Neuronal stem cell (in vitro differentiated cells): ENCODE data around the gene XPOT.

Source experiments
- DNase-seq: peaks from one replicate; pipeline ENCODE4 v3.0.0-alpha.2; 2013; ENCODE audit warnings: low spot score
- H2AFZ ChIP-seq: one replicate; pipeline ENCODE4 v1.6.1; 2013; ENCODE audit warnings: mild to moderate bottlenecking, low read length, inconsistent platforms
- H2AK5ac ChIP-seq: 2 replicates; pipeline ENCODE4 v1.6.1; 2013; ENCODE audit warnings: low read depth, mild to moderate bottlenecking, inconsistent platforms, low read length, moderate library complexity, mixed read lengths
- H2BK120ac ChIP-seq: 2 replicates; pipeline ENCODE4 v1.6.1; 2013; ENCODE audit warnings: low read depth, mild to moderate bottlenecking, inconsistent platforms, low read length, moderate library complexity, mixed read lengths
- H2BK12ac ChIP-seq: one replicate; pipeline ENCODE4 v1.6.1; 2013; ENCODE audit warnings: low read length, inconsistent platforms
- H2BK15ac ChIP-seq: 2 replicates; pipeline ENCODE4 v1.6.1; 2013; ENCODE audit warnings: mild to moderate bottlenecking, low read length, inconsistent platforms, mixed read lengths
- H2BK5ac ChIP-seq: one replicate; pipeline ENCODE4 v1.6.1; 2013; ENCODE audit warnings: inconsistent platforms, mild to moderate bottlenecking, low read length, moderate library complexity
- H3K14ac ChIP-seq: one replicate; pipeline ENCODE4 v1.6.1; 2013; ENCODE audit warnings: low read length, inconsistent platforms
- H3K18ac ChIP-seq: 2 replicates; pipeline ENCODE4 v1.6.1; 2013; ENCODE audit warnings: low read length, inconsistent platforms
- H3K23ac ChIP-seq: 2 replicates; pipeline ENCODE4 v1.6.1; 2013; ENCODE audit warnings: low read depth, mild to moderate bottlenecking, mixed read lengths, low read length, inconsistent platforms; ENCODE audit not compliant: poor library complexity
- H3K27ac ChIP-seq: replicated peaks from 3 replicates; pipeline ENCODE4 v1.5.1; 2013; ENCODE audit warnings: low read length, inconsistent platforms
- H3K27me3 ChIP-seq, 3 experiments: 2 replicates each; pipeline ENCODE4 v1.6.1; 2013; ENCODE audit warnings: low read length in 3 of 3, mild to moderate bottlenecking in 2 of 3, inconsistent platforms in 1 of 3, low read depth in 1 of 3, mixed read lengths in 1 of 3, moderate library complexity in 1 of 3; ENCODE audit not compliant: control insufficient read depth in 3 of 3, insufficient read depth in 3 of 3
- H3K36me3 ChIP-seq, 2 donors: replicated peaks in 1 of 2; 2 replicates each; pipeline ENCODE4 v1.6.1; 2013; ENCODE audit warnings: low read length in 2 of 2; ENCODE audit not compliant: control insufficient read depth in 2 of 2, insufficient read depth in 2 of 2
- H3K4ac ChIP-seq: 2 replicates; pipeline ENCODE4 v1.6.1; 2013; ENCODE audit warnings: inconsistent platforms, mild to moderate bottlenecking, low read length, moderate library complexity
- H3K4me1 ChIP-seq, 2 donors: 1 replicate in 1 of 2; 2 replicates in 1 of 2; pipeline ENCODE4 v1.6.1; 2013; ENCODE audit warnings: low read length in 2 of 2, low read depth in 1 of 2; ENCODE audit not compliant: control insufficient read depth in 2 of 2, insufficient read depth in 1 of 2
- H3K4me2 ChIP-seq: one replicate; pipeline ENCODE4 v1.6.1; 2013; ENCODE audit warnings: mild to moderate bottlenecking, low read length, inconsistent platforms; ENCODE audit not compliant: insufficient read depth, poor library complexity, severe bottlenecking
- H3K4me3 ChIP-seq, 2 donors: 2 replicates each; pipeline ENCODE4 v1.5.1; 2013; ENCODE audit warnings: low read length in 2 of 2, mild to moderate bottlenecking in 2 of 2, inconsistent platforms in 1 of 2, moderate library complexity in 1 of 2
- H3K79me1 ChIP-seq: one replicate; pipeline ENCODE4 v1.6.1; 2013; ENCODE audit warnings: low read depth, mild to moderate bottlenecking, inconsistent platforms, low read length, moderate library complexity
- H3K9ac ChIP-seq: one replicate; pipeline ENCODE4 v1.6.1; 2013; ENCODE audit warnings: mild to moderate bottlenecking, low read depth, low read length, inconsistent platforms; ENCODE audit not compliant: poor library complexity
- H3K9me3 ChIP-seq, 2 donors: replicated peaks in 1 of 2; 2 replicates each; pipeline versions ENCODE3 to v1.6.1; 2013; ENCODE audit warnings: low read length in 2 of 2, mild to moderate bottlenecking in 2 of 2, inconsistent platforms in 1 of 2, low read depth in 1 of 2, mixed read lengths in 1 of 2, moderate library complexity in 1 of 2; ENCODE audit not compliant: control insufficient read depth in 2 of 2, insufficient read depth in 1 of 2
- H4K8ac ChIP-seq: one replicate; pipeline ENCODE4 v1.6.1; 2013; ENCODE audit warnings: low read depth, mild to moderate bottlenecking, inconsistent platforms, low read length, moderate library complexity
- H4K91ac ChIP-seq: one replicate; pipeline ENCODE4 v1.6.1; 2013; ENCODE audit warnings: low read length, low read depth, mild to moderate bottlenecking, inconsistent platforms; ENCODE audit not compliant: poor library complexity
- WGBS, 2 donors: extraction: QIAGEN DNeasy Blood & Tissue Kit; methylation state at CpG; one replicate each; pipeline ENCODE4 v1.1.7; 2013; ENCODE audit warnings: missing lambda C conversion rate in 2 of 2, mixed read lengths in 1 of 2; ENCODE audit not compliant: insufficient read length in 2 of 2, insufficient replicate concordance in 1 of 2; ENCODE audit errors: extremely low coverage in 2 of 2; 5-methylcytosine and 5-hydroxymethylcytosine counted together

Gene XPOT

DNA sequence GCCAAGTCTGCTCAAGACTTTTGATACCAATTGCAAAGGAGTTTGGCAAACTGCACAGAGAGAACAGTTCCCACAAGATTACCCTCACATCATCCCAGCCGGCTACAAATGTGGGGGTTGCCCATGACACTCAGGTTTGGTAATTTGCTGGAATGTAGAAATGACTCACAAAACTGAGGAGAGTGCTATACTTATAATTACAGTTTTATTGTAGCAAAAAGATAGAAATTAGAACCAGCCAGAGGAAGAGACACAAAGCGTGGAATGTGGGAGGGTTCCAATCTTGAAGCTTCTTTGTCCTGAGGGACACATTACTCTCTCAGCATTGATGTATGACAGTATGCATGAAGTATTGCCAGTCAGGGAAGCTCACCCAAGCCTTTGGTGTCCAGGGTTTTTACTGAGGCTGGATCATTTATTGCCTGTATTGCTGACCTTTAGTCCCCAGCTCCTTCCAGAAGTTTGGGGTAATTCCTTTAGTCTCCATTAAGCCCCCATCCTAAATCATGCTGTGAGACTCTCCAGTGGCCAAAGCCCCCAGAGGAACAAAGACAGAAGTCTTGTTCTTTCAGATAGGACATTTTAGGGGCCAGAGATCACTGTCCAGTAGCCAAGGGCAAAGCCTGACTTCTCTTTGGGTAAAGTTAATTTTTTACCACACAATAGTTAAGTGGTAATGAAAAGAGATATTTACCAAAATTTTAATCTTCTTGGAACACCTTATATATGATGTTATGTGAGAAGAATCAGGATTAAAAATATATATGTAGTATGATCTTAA, 57.6 kb downstream of the XPOT start:
- WGBS, 2 donors = no CpG with 5 or more reads among the region's 2 CpGs
- Histone ChIP-seq H3K36me3 (peaks cover 2 to 90% of the 10 kb centered on the region in 2 donors), H3K27ac (no peak overlapping the region), H3K4me2 (no peak overlapping the region), H4K91ac (no peak overlapping the region), H3K18ac (no peak overlapping the region), H2BK5ac (no peak overlapping the region), H2BK15ac (no peak overlapping the region), H2AFZ (no peak overlapping the region), H3K27me3 (no peaks in the 10 kb centered on the region), H3K9me3 (no peaks in the 10 kb centered on the region), H2BK12ac (no peak overlapping the region), H3K4me1 (peaks cover 0 to 5% of the 10 kb centered on the region in 2 donors), H3K4me3 (no peak overlapping the region), H3K79me1 (no peaks in the 10 kb centered on the region), H3K14ac (no peak overlapping the region), H4K8ac (no peak overlapping the region), H2AK5ac (no peak overlapping the region), H3K9ac (no peak overlapping the region), H3K23ac (no peak overlapping the region), H3K4ac (no peak overlapping the region), H2BK120ac (no peak overlapping the region)
- DNase-seq = no peak

GRCh38 chr12:64466178-64466577, 62.0 kb downstream of the XPOT start:
- Histone ChIP-seq H3K27me3 (no peaks in the 10 kb centered on the region), H3K4me2 (no peak overlapping the region), H3K27ac (no peak overlapping the region), H2BK5ac (no peak overlapping the region), H3K18ac (no peak overlapping the region), H4K91ac (no peak overlapping the region), H3K79me1 (no peaks in the 10 kb centered on the region), H2BK12ac (no peak overlapping the region), H3K4me1 (peaks cover 0 to 2% of the 10 kb centered on the region in 2 donors), H3K9ac (no peak overlapping the region), H3K36me3 (peaks cover 16 to 97% of the 10 kb centered on the region in 2 donors), H4K8ac (no peak overlapping the region), H3K14ac (no peak overlapping the region), H3K4ac (no peak overlapping the region), H2BK15ac (no peak overlapping the region), H2BK120ac (no peak overlapping the region), H3K4me3 (no peak overlapping the region), H2AFZ (no peak overlapping the region), H2AK5ac (no peak overlapping the region), H3K9me3 (no peaks in the 10 kb centered on the region), H3K23ac (no peak overlapping the region)
- DNase-seq = no peak

- Histone ChIP-seq H2BK12ac (no peak overlapping the region), H3K4me3 (no peak overlapping the region), H2BK15ac (no peak overlapping the region), H3K4ac (no peak overlapping the region), H3K27me3 (no peaks in the 10 kb centered on the region), H4K91ac (no peak overlapping the region), H3K79me1 (no peaks in the 10 kb centered on the region), H3K18ac (no peak overlapping the region), H3K14ac (no peak overlapping the region), H3K23ac (no peak overlapping the region), H2AFZ (no peak overlapping the region), H2BK5ac (no peak overlapping the region), H3K9ac (no peak overlapping the region), H2BK120ac (no peak overlapping the region), H3K4me2 (no peak overlapping the region), H2AK5ac (no peak overlapping the region), H3K9me3 (no peaks in the 10 kb centered on the region), H3K36me3 (peaks cover 22 to 99% of the 10 kb centered on the region in 2 donors), H3K4me1 (no peaks in the 10 kb centered on the region), H3K27ac (no peak overlapping the region), H4K8ac (no peak overlapping the region)
- WGBS, 2 donors = no CpG with 5 or more reads among the region's 5 CpGs
- no peak for DNase-seq
These were observed 64.8 kb downstream of the XPOT start for GRCh38 chr12:64468966-64469365.

GRCh38 chr12:64469455-64470142, 65.4 kb downstream of the XPOT start:
- no peak for DNase-seq
- H4K8ac ChIP-seq = no peak overlapping the region

More at GRCh38 chr12:64469455-64470142, 65.4 kb downstream of the XPOT start:
- H4K91ac ChIP-seq = no peak overlapping the region
- no peak overlapping the region for H3K27ac ChIP-seq
- H2AFZ ChIP-seq = no peak overlapping the region
- no peaks in the 10 kb centered on the region for H3K27me3 ChIP-seq
- no peaks in the 10 kb centered on the region for H3K9me3 ChIP-seq
- H3K79me1 ChIP-seq = no peaks in the 10 kb centered on the region
- H3K4me3 ChIP-seq = no peak overlapping the region
- no peak overlapping the region for H2BK120ac ChIP-seq
- peaks cover 22 to 99% of the 10 kb centered on the region in 2 donors for H3K36me3 ChIP-seq
- H2AK5ac ChIP-seq = no peak overlapping the region
- no peak overlapping the region for H2BK12ac ChIP-seq
- H3K4me2 ChIP-seq = no peak overlapping the region
- H2BK5ac ChIP-seq = no peak overlapping the region
- WGBS, 2 donors = no CpG with 5 or more reads among the region's 2 CpGs
- H3K4ac ChIP-seq = no peak overlapping the region
- no peak overlapping the region for H3K23ac ChIP-seq
- H2BK15ac ChIP-seq = no peak overlapping the region
- H3K9ac ChIP-seq = no peak overlapping the region
- H3K18ac ChIP-seq = no peak overlapping the region
- H3K14ac ChIP-seq = no peak overlapping the region
- H3K4me1 ChIP-seq = no peaks in the 10 kb centered on the region
